ENCODE data around the gene NTPCR. TPM values are rescaled to one million over a fixed set of nuclear protein-coding genes. Genes with fewer than 3 reads are reported as not detected.
A peak's percentile ranks its signal among the peaks of the same experiment; 100 is the strongest.

NTPCR gene
- total and polyA plus RNA-seq, 3 donors from 2014 or later, result 25.5 to 85.1 (median 38.8) TPM

GRCh38 chr1:233016798-233017197 is 66.4 kb downstream of the NTPCR start:
- no peak for DNase-seq
- Histone ChIP-seq H3K27ac (no peak overlapping the region), H3K4me3 (no peak overlapping the region), H3K27me3 (no peaks in the 10 kb centered on the region), H3K36me3 (ENCODE audit: low read depth, missing control alignments) (no peaks in the 10 kb centered on the region), H3K9me3 (no peaks in the 10 kb centered on the region), H3K4me1 (no peaks in the 10 kb centered on the region)
- WGBS, 2 donors, result 78 to 90% methylated on average over 6 of the region's 6 CpGs
- TF ChIP-seq CTCF (IDR thresholded peaks at IDR 0.05) (no peak), POLR2A (IDR thresholded peaks at IDR 0.05) (no peak)
- intact Hi-C loops (cut with DNase I; ENCODE audit: low total_unique reads), result no loop called here

- intact Hi-C loops (cut with DNase I; ENCODE audit: low total_unique reads), result no loop called here
- H3K36me3 ChIP-seq (ENCODE audit: low read depth, missing control alignments), result no peaks in the 10 kb centered on the region
- H3K9me3 ChIP-seq, result no peaks in the 10 kb centered on the region
- H3K27me3 ChIP-seq, result no peaks in the 10 kb centered on the region
- no peak overlapping the region for H3K4me3 ChIP-seq
- 90 to 94% methylated on average over 3 of the region's 3 CpGs for WGBS, 2 donors
- H3K27ac ChIP-seq, result no peak overlapping the region
- DNase-seq, result no peak
- no peaks in the 10 kb centered on the region for H3K4me1 ChIP-seq
- TF ChIP-seq CTCF (IDR thresholded peaks at IDR 0.05) (no peak), POLR2A (IDR thresholded peaks at IDR 0.05) (no peak)
Measured at GRCh38 chr1:233019083-233019482, 68.7 kb downstream of the NTPCR start.

DNA sequence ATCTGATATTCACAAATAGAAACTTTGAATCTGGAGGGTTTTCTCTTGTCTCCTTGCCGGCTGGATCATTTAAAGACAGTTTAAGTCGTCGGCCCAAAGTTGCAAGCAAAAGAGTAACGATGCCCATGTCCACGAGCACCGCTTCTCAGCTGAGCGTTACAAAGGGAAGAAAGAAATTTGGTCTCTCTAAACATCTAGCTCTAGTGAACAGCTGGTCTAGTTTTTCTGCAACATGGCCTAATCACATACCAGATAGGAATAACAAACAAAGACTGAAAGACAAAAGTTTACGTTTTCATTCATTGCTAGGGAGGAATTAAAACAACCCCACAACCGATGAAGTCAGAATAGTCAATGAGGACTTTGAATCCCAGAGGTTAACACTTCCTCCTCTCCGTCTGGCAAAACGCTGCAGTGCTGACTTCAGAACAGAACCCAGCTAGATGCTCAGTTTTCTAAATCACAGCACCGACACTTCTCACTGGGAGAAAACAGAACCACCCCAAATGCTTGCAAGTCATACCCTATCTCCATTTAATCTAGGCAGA is 69.4 kb downstream of the NTPCR start:
- Histone ChIP-seq H3K4me1 (no peaks in the 10 kb centered on the region), H3K27ac (no peak overlapping the region), H3K9me3 (no peaks in the 10 kb centered on the region), H3K36me3 (ENCODE audit: low read depth, missing control alignments) (no peaks in the 10 kb centered on the region), H3K4me3 (no peak overlapping the region), H3K27me3 (no peaks in the 10 kb centered on the region)
- DNase-seq, result no peak
- intact Hi-C loops (cut with DNase I; ENCODE audit: low total_unique reads), result no loop called here
- TF ChIP-seq POLR2A (IDR thresholded peaks at IDR 0.05) (no peak), CTCF (IDR thresholded peaks at IDR 0.05) (no peak)
- 67 to 71% methylated on average over 12 of the region's 12 CpGs for WGBS, 2 donors

- no peaks in the 10 kb centered on the region for H3K9me3 ChIP-seq
- H3K27ac ChIP-seq, result no peak overlapping the region
- TF ChIP-seq CTCF (IDR thresholded peaks at IDR 0.05) (no peak), POLR2A (IDR thresholded peaks at IDR 0.05) (no peak)
- no peak overlapping the region for H3K4me3 ChIP-seq
- no peaks in the 10 kb centered on the region for H3K27me3 ChIP-seq
- DNase-seq, result peak; percentile 39
- no peaks in the 10 kb centered on the region for H3K36me3 ChIP-seq (ENCODE audit: low read depth, missing control alignments)
- no peaks in the 10 kb centered on the region for H3K4me1 ChIP-seq
- intact Hi-C loops (cut with DNase I; ENCODE audit: low total_unique reads), result no loop called here
- WGBS, 2 donors, result 26 to 51% methylated on average over 8 of the region's 8 CpGs
Measured at GRCh38 chr1:233020426-233020825, 70.0 kb downstream of the NTPCR start.

DNA sequence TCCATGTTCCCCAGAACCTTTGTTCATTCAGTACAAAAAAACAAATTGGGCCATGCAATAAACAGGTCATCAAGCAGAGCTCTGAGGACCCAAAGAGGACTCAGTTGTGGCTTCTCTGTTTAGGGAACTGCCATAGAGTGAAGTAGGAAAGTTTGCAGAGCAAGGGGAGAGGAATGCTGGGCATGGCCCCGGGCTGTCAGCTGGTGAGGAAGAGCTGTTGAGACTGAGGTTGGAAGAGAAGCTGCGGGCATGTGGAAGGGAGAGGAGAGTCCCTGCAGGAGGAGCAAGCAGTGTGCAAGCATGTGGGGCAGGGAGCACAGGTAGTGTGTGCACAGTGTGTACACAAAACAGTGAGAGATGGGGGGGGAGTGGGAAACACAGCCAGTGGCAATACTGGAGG is 71.8 kb downstream of the NTPCR start:
- intact Hi-C loops (cut with DNase I; ENCODE audit: low total_unique reads), result no loop called here

More for the DNA sequence above, 71.8 kb downstream of the NTPCR start:
- no peak for DNase-seq
- H3K36me3 ChIP-seq (ENCODE audit: low read depth, missing control alignments), result no peaks in the 10 kb centered on the region
- no peak overlapping the region for H3K27ac ChIP-seq
- TF ChIP-seq POLR2A (IDR thresholded peaks at IDR 0.05), result no peak
- no peak for TF ChIP-seq CTCF (IDR thresholded peaks at IDR 0.05)
- no peaks in the 10 kb centered on the region for H3K9me3 ChIP-seq
- H3K27me3 ChIP-seq, result no peaks in the 10 kb centered on the region
- no peaks in the 10 kb centered on the region for H3K4me1 ChIP-seq
- no peak overlapping the region for H3K4me3 ChIP-seq
- WGBS, 2 donors, result 72 to 97% methylated on average over 2 of the region's 2 CpGs
